Pons (tissue), 1 donor: ENCODE data around the gene GNPAT.
"Not testable (repeated sequence)": the region's sequence is repeated elsewhere in the genome, so short reads cannot be mapped to it uniquely, and the experiment has no call there.

ENCODE experiments used
- DNase-seq: peaks from one replicate; pipeline ENCODE4 v3.0.0-alpha.2; 2016; ENCODE audit warnings: low spot score

Gene GNPAT

GRCh38 chr1:231240883-231241735 lies at the start of gene GNPAT:
Gene GNPAT, plus strand, starts transcription at chr1:231241212. Its CDS starts 167 bp downstream, at chr1:231241379.
- DNase-seq, result peak; percentile 75

DNA sequence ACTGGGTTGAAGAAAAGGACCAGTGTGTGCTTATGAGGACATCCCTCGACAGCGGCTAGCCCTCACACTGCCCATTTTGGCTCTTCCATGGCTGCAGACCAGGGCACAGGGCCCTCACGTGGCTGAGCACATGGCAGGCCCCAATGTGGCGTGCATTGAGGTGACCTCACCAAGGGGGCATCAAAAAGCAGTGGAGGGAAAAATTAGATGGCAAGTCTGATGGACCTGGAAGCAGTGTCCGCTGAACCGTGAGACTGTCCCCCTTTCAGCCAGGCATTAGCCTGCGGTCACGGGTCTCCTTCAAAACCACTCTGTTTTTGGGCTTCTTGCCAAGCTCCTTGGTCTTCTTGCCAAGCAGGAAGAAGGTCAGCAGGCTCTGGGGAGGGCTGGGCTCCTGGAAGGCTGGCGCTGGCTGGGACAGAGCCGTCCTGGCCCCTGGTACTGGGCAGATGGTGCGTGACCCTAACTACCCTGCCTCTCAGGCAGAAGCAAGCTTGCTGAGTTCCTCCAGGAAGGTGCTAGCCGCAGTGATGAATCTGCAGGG lies 48.3 kb upstream of the GNPAT start:
- peak; percentile 60 for DNase-seq

DNA sequence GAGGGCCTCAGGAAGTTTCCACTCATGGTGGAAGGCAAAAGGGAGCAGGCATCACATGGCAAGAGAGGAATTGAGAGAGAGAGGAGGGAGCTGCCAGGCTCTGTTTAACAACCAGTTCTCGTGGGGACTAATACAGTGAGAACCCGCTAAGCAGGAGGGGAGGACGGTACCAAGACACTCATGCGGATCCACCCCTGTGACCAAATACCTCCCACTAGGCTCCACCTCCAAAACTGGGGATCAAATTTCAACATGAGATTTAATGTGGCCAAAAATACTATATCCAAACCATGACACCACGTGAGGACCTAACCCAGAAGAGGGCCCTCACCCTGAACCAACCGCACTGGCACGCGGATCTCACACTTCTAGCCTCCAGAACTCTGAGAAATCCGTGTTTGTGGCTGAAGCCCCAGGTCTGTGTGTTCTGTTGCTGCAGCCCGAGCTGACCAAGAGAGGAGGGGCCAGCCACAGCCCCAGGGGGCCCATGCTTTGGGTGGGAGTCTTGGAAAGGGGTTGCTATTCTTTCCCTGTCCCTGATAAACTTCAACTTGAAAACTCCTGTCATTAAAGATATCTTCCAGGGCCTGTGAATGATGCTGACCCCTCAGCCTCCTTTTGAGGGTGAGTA lies 47.2 kb upstream of the GNPAT start:
- no peak for DNase-seq

DNA sequence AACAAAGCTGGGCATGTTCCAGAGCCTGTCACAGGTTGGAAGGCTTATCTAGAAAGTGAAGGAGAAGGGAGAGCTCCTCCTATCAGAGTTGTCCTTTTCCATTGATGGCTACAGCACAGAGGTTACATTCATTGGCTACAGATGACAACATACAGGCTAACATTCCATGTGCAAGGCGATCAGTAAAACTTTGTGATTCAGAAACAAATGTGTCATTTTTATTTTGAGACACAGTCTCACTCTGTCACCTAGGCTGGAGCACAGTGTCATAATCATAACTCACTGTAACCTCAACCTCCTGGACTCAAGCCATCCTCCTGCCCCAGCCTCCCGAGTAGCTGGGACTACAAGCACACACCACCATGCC lies 46.6 kb upstream of the GNPAT start:
- no peak for DNase-seq

DNA sequence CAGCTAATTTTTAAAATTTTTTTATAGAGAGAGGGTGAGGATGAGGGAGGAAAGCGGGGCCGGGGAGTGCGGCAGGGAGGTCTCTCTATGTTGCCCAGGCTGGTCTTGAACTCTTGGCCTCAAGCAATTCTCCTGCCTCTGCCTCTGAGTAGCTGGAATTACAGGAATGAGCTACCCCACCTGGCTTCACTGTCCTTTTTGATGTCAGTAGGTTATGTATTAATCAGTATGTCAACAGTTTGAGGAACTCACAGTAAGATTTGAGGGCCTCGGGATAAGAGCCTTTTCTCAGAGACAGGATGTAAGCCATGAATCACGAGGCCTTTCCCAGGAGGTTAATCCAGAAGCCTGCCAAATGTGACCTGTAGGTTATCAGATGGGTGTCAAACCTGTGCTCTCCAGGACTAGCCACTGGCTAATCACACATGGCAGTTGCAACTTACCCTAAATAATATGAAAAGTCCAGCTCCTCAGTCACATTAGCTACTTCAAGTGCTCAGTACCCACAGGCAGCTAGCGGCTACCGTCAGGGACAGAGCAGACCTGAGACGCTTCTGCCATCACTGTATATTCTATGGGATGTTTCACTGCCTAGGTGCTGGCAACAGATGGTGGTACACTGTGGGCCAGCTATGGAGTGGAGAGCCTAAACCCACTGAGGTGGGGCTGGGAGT lies 46.0 kb upstream of the GNPAT start:
- DNase-seq, result no peak

GRCh38 chr1:231196307-231196706 lies 44.7 kb upstream of the GNPAT start:
- DNase-seq, result no peak

GRCh38 chr1:231196728-231197127 lies 44.3 kb upstream of the GNPAT start:
- DNase-seq, result no peak

- no peak for DNase-seq
Measured at GRCh38 chr1:231199868-231200267, 41.1 kb upstream of the GNPAT start.

GRCh38 chr1:231200388-231201031 lies 40.5 kb upstream of the GNPAT start:
- DNase-seq, result no peak

- DNase-seq, result no peak
Measured at GRCh38 chr1:231201375-231201978, 39.5 kb upstream of the GNPAT start.

DNA sequence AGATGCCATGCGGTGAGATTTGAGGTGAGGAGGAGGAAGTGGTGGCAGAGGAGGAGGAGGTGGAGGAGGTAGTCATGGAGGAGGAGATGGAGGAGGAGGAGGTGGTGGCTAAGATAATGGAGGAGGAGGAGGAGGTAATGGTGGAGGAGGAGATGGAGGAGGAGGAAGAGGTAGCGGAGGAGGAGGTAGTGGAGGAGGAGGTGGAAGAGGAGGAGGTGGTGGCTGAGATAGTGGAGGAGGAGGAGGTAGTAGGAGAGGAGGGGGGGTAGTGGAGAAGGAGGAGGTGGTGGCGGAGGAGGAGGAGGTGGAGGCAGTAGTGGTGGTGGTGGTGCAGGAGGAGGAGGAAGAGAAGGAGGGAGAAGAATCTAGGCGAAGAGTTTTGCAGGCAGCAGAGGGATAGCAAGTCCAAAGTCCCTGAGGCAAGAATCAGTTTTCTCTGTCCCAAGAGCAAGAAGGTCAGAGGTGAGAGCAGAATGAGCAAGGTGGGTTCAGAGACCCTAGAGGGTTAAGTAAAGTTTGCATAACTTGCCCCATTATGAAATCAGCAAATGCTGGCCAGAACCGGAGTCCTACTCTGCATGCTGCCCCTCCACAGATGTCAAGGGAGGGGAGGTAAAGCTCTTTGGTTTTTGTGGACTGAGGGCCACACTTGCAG lies 38.9 kb upstream of the GNPAT start:
- no peak for DNase-seq

GRCh38 chr1:231203259-231204057 lies 37.6 kb upstream of the GNPAT start:
- no peak for DNase-seq

- DNase-seq, result peak; percentile 44
Measured at GRCh38 chr1:231206856-231207255, 34.2 kb upstream of the GNPAT start.

DNA sequence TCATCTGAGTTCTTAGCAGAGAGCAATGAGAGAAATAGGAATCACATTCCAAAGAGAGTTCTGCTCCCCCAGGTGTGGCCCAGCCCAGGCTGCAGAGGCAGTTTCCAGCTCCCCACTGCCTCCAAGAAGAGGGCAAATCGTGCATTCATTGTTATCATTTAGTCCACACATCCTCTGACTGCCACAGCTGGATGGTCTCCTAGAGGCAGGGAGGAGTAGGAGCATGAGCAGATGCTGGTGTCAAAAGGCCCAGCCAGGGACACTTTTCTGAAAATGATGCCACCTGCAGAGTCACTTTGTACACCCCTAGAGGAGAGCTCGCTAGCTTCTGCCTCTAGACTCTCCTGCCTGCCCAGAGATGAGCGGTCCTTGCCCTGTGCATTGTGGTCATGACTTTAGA lies 33.6 kb upstream of the GNPAT start:
- no peak for DNase-seq

DNA sequence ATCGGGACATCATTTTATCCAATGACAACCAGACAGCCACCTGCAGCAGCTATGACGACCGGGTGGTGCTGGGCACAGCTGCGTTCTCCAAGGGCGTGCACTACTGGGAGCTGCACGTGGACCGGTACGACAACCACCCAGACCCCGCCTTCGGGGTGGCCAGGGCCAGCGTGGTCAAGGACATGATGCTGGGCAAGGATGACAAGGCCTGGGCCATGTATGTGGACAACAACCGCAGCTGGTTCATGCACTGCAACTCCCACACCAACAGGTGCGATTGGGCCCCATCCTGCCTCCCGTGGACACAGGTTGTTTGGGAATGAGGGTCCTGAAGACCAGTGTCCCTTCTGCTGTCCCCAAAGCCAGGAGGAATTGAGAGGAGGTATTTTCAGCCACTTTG lies 32.0 kb upstream of the GNPAT start:
- DNase-seq, result no peak

DNA sequence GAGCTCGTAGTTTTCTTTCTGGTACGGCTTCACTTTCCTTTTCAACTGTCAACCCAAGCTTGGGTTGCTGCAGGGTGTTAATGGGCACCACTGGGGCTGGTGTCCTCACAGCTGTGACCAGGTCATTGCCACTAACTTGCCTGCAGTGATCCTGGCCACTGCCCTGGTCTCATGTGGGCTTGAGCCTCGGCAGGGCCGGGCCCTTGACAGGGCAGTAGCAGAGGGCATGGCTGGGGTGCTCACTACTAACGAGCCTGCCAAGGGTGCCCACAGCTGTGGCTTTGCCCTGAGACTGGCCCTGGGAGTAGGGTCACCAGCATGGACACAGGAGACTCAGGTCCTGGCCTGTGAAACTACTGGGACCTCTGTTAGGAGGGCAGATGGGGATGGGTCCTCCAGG lies 31.5 kb upstream of the GNPAT start:
- no peak for DNase-seq

- no peak for DNase-seq
Measured at GRCh38 chr1:231210126-231210525, 30.9 kb upstream of the GNPAT start.

- peak; percentile 76 for DNase-seq
Measured at GRCh38 chr1:231211005-231211857, 29.8 kb upstream of the GNPAT start.

DNA sequence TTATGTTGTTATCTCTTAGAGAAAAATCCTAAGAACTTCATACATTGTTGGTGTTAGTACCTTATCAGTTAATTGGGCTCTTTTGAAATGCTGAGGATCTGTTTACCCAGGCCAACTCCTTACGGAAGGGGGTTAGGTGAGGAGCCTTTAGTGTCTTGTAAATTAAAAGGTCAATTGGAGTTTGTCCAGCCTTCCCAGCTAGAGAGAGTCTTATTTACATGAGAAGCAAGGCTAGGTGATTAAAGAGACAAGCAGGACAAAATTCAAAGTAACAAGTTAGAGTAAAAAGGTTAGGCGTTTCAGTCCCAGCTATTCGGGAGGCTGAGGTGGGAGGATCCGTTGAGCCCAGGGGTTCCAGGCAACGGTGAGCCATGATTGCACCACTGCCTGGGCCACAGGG lies 28.7 kb upstream of the GNPAT start:
- DNase-seq, result not testable (repeated sequence)
